EH (cell line): Measurements from ENCODE around the gene ITIH2.
"Not testable (repeated sequence)": the region's sequence is repeated elsewhere in the genome, so short reads cannot be mapped to it uniquely, and the experiment has no call there.

ENCODE experiments used
- DNase-seq: peaks from one replicate; pipeline ENCODE4 v3.0.0-alpha.2; 2015; ENCODE audit warnings: low read depth

ITIH2 gene, protein sequence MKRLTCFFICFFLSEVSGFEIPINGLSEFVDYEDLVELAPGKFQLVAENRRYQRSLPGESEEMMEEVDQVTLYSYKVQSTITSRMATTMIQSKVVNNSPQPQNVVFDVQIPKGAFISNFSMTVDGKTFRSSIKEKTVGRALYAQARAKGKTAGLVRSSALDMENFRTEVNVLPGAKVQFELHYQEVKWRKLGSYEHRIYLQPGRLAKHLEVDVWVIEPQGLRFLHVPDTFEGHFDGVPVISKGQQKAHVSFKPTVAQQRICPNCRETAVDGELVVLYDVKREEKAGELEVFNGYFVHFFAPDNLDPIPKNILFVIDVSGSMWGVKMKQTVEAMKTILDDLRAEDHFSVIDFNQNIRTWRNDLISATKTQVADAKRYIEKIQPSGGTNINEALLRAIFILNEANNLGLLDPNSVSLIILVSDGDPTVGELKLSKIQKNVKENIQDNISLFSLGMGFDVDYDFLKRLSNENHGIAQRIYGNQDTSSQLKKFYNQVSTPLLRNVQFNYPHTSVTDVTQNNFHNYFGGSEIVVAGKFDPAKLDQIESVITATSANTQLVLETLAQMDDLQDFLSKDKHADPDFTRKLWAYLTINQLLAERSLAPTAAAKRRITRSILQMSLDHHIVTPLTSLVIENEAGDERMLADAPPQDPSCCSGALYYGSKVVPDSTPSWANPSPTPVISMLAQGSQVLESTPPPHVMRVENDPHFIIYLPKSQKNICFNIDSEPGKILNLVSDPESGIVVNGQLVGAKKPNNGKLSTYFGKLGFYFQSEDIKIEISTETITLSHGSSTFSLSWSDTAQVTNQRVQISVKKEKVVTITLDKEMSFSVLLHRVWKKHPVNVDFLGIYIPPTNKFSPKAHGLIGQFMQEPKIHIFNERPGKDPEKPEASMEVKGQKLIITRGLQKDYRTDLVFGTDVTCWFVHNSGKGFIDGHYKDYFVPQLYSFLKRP

DNA sequence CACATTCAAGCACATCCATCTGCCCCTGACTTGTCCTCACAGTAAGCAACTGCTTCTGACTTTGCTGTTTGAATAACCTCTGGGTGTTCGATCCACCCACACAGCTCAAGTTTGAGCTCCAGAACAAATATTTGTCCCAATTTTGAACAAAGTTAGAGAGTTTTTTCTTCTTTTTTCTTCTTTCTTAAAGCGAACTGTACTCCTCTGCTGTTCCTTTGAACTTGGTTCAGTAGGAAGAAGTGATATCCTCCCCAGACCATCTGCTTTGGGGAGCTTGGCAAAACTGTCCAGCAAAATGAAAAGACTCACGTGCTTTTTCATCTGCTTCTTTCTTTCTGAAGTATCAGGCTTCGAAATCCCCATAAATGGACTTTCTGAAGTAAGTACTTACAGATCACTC lies at the start of gene ITIH2:
ITIH2 (plus strand) TSS at position 177 of the 400 bp plus-strand sequence; CDS start at position 296, 119 bp downstream.
- DNase-seq = no peak

GRCh38 chr10:7657079-7657478 lies 46.0 kb upstream of the ITIH2 start:
- DNase-seq = not testable (repeated sequence)

DNA sequence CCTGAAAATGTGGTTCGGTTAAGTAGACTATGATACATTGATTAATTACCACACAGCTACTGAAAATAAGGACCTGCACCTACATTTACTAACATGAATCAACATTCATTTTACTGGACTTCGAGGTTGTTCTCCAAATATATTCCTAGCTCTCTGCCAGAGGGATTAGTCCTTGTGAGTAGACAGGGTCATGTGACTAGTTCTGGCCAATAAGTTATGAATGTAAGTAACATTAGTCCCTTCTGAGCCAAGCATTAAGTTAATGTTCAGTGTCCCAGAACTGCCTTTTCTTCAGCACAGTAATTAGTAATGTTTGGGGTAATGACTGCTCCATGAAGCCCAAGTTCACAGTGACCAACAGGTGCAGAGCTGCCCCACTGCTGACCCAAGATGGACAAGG lies 45.6 kb upstream of the ITIH2 start:
- no peak for DNase-seq

- peak; percentile 36 for DNase-seq
Observed at GRCh38 chr10:7659560-7659959, 43.6 kb upstream of the ITIH2 start.

- no peak for DNase-seq
Observed at GRCh38 chr10:7662522-7662921, 40.6 kb upstream of the ITIH2 start.

- no peak for DNase-seq
Observed at GRCh38 chr10:7664707-7665106, 38.4 kb upstream of the ITIH2 start.

- DNase-seq = no peak
Observed at GRCh38 chr10:7665767-7666166, 37.3 kb upstream of the ITIH2 start.

- no peak for DNase-seq
Observed at GRCh38 chr10:7666253-7667023, 36.7 kb upstream of the ITIH2 start, which contains the start of gene ITIH5. Gene ITIH5 (minus strand): TSS chr10:7666966. CDS start chr10:7666892, 74 bp downstream.

GRCh38 chr10:7667262-7668141 lies 35.6 kb upstream of the ITIH2 start:
- DNase-seq = no peak

DNA sequence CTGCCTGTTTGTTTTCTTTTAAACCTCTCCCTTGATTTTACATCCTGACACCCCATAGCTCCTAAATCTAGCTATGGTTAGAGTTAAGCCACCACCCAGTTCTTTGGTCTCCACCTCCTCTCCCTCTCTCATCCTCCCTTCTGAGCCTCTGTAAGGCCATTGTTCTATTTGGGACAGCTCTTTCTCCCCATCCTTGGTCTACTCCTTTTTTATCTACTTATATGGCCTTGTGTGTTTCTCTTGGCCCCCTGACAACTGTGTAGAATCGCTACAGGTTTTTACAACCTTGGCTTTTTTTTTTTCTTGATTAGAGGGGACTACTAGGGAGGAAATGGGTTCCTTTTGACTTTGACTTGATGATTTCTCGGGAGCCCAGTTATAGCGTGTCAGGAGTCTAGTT lies 33.0 kb upstream of the ITIH2 start:
- DNase-seq = no peak

DNA sequence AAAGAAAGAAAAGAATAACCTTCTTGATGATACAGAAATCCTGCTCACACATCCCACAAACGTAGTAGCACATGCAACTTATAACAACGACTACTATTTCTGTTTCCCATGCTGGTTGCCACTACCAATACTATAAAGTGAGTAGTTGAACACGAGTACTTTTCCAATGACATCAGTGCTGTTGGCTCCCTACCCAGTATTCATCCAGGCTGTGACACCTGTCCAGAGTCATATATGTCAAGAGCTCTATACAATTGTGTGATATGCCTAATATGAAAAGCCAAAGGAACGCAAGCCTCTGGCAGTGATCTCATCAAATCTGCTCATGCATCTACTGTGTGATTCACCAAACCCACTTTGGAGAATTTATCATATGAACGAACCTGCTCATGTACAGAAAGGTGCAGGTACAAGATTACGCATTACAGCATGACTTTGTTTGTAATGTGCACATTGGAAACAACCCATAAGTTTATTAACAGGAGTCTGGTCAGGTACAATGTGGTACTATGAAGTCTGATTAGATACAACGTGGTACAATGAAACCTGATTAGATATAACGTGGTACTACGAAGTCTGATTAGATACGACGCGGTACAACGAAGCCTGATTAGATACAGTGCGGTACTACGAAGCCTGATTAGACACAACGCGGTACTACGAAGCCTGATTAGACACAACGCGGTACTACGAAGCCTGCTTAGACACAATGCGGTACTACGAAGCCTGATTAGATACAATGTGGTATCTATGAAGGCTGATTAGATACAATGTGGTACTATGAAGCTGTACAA lies 30.6 kb upstream of the ITIH2 start:
- no peak for DNase-seq

DNA sequence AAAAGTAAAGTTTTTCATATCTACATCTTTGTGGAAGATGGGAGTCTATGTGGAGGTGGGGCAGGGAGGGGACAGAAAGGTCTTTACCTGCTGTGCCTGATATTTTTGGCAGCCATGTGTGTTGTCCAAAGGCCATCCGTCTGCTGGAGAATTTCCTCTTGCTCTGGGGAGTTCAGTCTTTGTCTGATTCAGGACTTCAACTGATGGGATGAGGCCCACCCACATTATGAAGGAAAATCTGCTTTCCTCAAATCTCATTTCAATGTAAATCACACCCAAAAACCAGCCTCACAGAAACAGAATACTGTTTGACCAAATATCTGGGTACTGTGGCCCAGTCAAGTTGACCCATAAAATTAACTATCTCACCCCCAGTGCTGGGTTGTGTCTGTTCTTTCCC lies 23.9 kb upstream of the ITIH2 start:
- DNase-seq = no peak

DNA sequence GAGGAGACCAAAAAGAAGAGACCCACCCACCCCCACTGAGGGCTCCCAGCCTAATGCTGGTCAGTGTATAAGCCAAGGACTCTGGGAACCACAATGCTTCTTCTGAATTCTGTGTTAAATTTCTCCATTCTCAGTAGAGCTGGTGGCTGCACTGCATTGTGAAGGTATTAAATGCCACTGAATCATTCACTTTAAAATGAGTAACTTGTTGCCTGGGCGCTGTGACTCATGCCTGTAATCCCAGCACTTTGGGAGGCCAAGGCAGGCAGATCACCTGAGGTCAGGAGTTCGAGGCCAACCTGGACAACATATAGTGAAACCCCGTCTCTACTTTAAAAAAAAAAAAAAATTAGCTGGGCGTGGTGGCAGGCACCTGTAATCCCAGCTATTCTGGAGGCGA lies 23.0 kb upstream of the ITIH2 start:
- DNase-seq = not testable (repeated sequence)

DNA sequence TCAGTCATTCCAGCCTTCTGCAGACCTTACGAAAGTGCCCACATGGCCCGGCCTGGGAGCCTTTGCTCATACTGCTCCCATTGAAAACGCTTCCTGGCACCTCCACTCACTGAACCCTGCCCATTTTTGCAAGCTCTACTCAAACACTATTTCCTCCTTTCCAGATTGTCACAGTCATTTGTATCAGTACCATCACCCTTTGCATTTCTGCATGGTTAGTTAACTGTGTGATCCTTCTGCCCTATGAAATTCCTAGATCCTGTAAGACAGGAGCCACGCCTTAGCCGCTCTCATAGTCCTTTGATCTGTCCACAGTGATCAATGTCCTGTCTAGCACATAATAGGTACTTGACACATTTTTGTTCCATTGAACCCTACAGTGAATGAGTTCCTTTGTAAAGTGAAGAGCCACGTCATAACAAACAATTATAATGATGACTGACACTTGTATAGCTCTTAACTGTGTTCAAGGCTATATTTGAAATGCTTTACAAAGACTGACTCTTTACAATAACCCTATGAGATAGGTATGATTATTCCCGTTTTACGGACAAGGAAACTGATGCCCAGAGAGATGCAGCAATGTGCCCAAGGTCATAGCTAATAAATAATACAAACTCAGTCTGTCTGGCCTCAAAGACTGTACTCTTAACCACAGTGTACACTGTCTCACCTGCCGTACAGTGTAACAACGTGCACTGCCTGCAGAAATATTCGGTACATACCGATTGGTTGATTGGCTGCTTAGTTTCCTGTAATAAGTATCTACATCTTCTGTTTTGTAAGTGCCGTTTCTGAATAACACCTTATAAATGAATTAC lies 16.6 kb upstream of the ITIH2 start:
- no peak for DNase-seq

DNA sequence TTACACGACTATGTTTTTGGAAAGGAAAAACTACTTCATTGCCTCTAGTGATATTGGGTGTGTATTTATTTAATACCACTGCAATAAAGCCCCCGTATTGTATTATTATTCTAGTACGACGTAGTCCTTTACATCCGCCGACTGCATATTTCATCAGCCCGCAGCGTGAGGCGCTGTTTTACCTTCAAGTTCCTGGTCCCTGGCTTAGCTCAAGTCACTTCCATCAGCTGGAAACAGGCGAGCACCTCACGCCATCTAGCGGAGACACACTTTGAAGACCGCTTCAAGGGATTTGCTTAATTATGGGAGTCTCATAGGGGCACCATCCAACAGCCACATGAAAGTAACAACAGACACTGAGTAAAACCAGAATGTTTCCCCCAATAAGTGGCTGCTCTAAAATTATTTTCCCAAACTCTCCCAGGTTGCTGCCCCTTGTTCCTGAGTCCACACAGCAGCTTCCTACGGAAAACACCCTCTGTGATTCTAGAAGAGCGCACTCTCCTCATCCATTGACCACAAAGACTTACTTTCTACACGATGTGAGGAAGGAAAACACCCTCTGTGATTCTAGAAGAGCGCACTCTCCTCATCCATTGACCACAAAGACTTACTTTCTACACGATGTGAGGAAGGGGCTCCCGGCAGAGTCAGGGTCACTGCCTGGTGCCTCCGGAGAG lies 15.7 kb upstream of the ITIH2 start:
- DNase-seq = peak; percentile 78

- no peak for DNase-seq
Observed at GRCh38 chr10:7689591-7689990, 13.5 kb upstream of the ITIH2 start.

- not testable (repeated sequence) for DNase-seq
Observed at GRCh38 chr10:7690885-7691597, 12.1 kb upstream of the ITIH2 start.

DNA sequence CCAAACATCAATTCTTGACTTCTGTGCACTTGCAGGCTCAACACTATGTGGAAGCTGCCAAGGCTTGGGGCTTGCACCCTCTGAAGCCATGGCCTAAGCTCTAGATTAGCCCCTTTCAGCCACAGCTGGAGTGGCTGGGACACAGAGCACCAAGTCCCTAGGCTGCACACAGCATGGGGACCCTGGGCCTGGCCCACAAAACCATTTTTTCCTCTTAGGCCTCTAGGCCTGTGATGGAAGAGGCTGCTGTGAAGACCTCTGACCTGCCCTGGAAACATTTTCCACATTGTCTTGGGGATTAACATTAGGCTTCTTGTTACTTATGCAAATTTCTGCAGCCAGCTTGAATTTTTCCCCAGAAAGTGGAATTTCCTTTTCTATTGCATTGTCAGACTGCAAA lies 10.7 kb upstream of the ITIH2 start:
- not testable (repeated sequence) for DNase-seq
